ENCODE measurements around the gene FILIP1.

DNA sequence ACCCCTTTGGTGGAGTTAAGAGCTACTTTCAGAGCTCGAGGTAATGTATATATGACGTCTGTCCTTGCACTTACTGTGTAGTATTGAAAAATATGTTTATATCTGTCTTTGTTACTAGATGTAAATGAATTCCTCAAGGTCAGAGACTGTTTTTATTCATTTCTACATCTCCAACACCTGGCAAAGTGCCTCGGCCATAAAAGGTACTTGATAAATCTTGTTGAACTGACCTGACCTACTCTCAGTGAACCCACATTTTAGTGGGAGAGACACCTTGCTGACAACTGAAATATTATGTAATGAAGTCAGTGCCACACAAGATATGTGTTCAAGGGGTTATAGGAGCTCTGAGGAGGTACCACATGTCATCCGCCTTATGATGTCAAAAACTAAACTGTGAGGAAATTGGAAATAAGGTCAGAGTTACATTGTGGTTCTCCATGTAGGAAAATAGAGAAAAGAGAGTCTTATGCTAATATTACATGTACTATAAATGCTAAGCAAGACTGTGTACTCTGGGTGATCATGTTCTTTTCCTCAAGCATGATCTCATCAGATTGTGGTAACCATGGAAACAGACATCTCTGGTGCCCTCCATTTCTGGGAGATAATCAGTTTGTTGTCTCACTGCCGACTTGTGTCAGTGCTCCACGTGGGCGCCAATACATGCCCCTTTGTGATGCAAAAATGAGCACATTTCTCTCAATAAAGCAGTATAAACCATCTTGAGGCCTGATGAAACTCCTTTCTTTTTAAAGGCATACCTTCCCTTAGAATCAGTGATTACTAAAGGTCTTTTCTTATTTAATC is 203.3 kb downstream of the FILIP1 start:
- TF ChIP-seq, protein P1, sequence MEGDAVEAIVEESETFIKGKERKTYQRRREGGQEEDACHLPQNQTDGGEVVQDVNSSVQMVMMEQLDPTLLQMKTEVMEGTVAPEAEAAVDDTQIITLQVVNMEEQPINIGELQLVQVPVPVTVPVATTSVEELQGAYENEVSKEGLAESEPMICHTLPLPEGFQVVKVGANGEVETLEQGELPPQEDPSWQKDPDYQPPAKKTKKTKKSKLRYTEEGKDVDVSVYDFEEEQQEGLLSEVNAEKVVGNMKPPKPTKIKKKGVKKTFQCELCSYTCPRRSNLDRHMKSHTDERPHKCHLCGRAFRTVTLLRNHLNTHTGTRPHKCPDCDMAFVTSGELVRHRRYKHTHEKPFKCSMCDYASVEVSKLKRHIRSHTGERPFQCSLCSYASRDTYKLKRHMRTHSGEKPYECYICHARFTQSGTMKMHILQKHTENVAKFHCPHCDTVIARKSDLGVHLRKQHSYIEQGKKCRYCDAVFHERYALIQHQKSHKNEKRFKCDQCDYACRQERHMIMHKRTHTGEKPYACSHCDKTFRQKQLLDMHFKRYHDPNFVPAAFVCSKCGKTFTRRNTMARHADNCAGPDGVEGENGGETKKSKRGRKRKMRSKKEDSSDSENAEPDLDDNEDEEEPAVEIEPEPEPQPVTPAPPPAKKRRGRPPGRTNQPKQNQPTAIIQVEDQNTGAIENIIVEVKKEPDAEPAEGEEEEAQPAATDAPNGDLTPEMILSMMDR (IDR thresholded peaks at IDR 0.05): no peak
- no peak for TF ChIP-seq POLR2A (IDR thresholded peaks at IDR 0.05)
